Eye (tissue), 1 donor: Measurements from ENCODE around the gene NCKAP5.

ENCODE experiments used
- DNase-seq: peaks from one replicate; pipeline ENCODE4 v3.0.0-alpha.2; 2015

The NCKAP5 gene

DNA sequence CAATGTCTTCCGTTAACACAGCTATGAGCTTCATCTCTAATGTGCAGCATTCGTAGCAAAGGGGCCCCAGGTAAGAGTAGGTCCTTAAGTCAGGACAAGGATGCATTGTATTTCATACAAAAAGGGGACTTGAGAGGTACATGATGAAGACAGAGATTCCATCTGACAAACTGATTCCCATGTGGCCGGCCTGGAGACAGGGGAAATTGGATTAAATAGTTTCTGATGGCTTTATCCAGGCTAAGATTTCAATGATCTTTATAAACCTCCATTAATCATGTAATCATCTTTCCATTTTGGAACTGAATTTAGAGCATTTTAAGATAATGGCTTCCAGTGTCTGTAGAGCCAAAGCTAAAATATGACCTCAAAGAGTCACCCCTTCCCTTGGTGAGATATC is 111.3 kb downstream of the NCKAP5 start:
- no peak for DNase-seq

DNA sequence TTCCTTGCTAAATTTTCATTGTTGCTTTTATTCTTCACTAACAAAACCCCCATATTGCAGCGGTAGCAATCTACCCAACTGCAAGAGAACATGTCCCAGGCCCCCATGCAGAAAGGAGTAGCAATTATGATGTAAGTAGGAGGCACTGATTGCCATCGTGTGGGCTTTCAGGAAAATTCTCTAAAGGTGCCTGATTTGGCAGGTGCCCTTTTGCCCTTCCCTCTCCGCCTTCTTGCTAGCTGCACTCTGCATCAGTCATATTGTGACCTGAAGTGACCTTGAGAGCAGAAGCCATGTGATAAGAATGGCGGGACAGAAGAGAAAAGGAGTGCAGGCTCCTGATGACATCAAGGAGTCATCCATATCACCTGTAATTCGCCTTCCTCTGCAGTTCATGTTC is 112.1 kb downstream of the NCKAP5 start:
- no peak for DNase-seq

DNA sequence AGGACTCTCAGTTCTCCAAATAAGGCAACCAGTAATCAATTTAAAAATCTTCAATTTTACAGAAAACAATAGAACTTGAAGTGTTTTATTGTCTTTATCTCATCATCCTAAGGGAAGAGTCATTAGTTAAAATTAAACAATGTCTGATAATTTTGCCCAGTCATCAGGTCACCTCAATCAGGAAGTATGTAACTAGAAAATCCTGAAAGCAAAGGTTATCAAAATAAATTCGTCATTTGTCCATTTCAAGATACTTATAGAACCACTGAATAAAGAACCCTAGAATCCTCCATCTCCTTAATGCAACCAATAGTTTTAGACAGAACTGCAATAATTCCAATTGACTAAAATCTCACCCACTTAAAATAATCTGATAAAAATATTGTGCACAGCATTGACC is 115.2 kb downstream of the NCKAP5 start:
- DNase-seq: no peak

DNA sequence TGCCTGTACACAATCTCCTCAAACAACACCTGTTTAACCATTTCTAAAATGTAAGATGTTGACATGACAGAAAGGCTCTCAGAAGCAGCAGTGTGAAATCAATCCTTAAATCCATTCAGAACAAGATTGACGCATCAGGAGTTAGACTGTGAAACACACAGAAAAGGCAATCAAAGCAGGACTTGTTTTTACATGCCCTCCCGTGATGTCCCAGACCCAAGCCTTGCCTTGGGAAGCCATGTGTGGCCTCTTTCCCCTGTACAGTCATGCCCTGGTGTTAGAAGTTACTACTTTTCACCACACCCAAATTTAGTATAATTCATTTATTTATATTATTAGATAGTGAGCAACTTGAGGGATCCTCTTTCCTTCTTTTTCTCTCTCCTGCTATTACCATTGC is 115.7 kb downstream of the NCKAP5 start:
- DNase-seq: no peak

DNA sequence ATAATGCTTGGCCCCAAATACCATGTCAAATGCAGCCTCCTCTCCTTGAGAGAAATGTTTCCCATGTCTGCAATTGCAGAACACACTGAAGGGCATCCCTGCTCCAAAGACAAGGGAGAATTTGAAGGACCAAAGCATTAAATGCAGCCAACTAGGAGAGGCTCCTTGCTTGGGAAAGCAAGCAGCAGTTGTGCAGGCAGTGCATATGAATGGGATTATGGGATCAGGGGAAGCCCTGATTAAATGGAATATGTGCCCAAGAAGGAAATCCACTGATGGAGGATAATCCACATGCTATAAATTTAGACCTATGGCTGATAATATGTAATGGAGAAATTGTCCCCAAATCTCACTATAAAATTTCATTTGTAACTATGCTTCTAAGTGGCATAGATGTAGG is 116.1 kb downstream of the NCKAP5 start:
- DNase-seq: no peak

DNA sequence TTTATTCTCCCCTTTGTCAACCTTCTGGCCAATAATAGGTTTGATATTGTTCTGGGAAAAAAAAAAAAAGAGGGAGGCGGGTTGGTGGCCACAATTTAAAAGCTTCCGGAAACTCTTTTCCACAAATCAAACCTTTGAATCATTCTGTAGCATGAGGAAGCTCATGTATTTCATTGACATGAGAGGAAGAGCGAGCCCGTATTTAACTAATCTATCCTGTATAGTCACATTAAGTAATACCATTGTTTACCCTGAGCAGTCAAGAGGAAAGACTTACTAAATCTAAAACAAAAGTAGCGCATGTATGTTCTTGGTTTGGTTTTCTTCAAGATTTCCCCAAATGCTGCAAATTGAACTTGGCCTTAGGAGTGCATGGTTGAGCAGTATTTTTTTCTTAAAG is 120.1 kb downstream of the NCKAP5 start:
- no peak for DNase-seq

DNA sequence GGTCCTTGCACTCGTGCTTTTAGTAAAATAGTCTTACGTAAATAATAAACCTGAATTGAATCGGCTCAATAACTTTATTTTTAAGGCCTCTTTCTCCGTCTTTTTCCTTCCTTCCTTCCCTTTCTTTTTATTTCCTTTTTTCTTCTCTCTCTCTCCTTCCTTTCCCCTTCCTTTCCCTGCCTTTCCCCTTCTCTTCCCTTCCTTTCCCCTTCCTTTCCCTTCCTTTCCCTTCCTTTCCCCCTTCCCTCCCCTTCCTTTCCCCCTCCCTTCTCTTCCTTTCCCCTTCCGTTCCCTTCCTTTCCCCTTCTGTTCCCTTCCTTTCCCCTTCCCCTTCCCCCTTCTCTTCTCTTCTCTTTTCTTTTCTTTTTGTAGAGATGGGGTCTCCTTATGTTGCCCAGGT is 121.0 kb downstream of the NCKAP5 start:
- no peak for DNase-seq

DNA sequence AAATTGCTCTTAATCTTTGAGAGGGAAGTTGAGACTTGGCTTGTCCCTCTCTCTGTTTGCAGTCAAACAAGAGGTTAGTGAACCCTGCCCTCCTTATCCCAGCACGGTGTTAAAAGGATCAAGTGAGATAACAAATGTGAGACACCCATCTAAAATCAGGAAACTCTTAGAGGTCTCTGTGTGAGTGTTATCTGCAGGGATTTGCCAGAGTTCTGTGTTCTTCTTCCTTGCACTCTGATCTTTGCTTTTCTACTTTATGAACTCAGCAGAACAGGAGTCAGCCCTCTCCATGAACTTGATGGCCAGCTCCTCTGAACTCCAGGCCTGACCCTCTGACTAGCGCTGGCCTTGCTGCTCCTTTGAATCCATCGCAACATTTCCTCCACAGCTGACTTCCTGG is 123.8 kb downstream of the NCKAP5 start:
- no peak for DNase-seq

DNA sequence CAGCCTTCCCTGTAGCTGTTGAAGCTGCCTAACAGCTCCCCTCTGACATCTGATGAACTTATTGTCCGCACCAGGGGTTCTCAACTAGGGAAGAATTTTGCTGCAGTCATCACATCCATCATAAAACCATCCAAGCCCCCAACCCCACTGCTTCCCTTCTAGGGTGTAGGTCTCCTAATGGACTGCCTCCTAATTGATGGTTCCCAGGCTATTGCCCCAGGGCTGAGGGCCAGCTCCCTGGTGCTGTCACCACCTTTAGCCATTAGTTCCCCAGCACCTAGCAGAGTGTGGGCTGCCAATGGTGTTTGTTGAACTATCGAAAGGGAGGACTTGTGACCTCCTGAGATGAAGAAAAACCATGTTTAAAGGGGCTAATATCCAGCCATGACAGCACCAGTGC is 125.9 kb downstream of the NCKAP5 start:
- DNase-seq: no peak

DNA sequence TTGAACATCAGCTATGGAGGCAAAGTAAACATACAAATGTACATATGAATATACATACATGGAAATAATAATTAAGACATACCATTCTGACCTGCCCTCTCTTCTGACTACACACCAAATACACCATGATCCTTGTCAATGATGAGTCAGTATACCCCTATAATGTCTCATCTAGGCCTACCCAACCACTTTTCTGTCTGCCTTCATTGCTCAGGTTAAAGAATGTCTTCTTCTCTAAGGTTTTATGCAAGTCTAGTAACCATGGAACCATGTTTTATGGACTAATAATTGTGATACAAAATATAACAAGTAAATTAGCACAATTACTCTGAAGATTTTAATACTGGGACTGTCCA is 128.7 kb downstream of the NCKAP5 start:
- DNase-seq: no peak

DNA sequence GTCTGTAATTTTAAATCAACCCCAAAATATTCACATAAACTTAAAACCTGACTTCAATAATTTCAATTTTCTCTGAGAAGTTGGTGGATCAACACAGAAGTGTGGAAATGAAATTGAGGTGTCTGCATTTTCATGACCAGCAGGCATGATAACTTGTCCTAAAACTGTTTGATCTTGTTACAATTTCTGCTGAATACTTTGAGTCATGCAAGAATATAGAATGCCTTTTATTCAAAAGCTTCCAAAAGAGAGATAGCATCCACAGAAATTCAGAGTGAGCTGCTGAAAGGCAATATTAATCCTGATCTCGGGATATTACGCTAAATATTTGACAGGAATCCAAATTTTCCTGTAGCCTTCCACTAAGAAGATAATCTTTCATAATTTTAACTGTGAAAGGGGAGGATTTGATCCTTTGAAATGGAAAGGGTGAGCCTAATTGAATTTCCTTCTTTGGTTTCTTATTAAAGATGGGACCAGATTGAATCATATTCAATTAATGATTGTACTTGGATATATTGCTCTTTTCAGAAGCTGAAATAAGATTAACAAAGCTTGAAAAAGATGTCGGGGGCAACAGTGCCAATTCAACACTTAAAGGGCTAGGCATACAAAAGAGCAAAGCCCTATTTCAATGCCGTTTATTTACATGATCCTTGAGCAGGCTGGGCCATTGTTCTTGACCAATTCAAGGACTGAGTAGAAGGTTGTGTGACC is 129.3 kb downstream of the NCKAP5 start:
- no peak for DNase-seq

DNA sequence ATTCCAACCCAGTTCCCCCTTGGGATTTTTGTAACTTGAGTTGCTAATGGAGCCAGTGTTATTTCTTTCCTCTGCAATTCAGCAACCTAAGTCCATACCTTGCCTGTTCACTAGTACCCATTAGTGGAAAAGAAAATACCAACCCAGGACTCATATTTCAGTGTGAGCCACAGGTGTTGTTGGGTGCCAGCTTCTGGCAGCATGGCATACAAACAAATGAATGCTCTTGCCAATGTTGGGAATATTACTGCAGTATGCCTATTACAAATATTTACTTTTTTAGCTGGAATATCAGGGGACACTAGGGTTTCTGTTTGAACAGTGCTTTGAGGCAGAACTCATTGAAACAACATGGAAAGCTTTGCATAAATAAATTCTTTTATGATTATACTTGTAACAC is 130.2 kb downstream of the NCKAP5 start:
- no peak for DNase-seq

DNA sequence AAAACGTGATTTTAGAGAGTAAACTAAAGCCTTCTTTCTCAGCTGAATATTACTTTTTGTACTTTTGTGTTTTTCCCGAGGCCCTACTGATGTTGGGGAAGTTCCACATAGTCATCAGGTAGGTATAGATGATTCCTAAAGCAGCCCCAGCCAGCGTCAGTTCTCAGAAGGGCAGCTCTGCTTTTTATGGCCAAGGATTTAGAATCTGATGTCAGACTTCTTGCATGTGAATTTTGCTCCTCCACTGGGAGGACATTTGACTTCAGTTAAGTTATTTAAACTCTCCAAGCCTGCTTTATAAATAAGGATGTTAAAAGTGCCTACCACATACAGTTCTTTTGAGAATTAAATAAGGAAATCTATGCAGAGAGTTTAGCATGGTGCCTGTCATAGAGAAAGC is 130.8 kb downstream of the NCKAP5 start:
- no peak for DNase-seq

DNA sequence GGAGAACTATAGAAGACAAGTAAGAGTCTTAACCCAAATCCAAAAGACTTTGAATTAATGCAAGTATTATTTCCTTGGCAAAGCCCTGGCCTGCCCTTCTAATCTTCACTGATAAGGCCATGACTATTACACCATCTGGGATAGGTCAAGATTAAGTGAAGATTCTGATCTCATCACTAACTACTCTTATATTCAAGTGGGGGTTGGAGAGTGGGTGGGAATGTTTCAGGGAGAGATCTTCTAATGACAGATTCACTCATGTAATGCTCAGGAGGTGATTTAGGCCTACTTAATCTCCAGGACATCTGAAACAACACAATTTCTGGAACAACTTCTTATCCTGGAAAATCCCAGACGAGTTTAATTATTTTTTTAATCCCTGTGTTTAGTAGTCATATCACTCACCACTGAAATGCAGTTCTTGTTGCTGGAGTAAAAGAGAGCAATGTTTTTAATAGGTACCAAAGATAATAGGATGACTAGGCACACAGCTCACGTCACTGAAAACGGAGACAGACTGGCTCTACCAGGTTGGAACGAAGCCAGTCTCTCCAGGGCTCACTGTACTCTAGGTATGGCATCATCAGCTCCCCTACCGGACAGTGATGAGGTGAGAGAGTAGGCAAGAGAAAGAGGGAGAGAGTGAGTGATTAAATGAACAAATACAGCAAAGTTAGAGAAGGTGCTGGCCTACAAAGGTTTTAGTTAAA is 133.1 kb downstream of the NCKAP5 start:
- DNase-seq: no peak

DNA sequence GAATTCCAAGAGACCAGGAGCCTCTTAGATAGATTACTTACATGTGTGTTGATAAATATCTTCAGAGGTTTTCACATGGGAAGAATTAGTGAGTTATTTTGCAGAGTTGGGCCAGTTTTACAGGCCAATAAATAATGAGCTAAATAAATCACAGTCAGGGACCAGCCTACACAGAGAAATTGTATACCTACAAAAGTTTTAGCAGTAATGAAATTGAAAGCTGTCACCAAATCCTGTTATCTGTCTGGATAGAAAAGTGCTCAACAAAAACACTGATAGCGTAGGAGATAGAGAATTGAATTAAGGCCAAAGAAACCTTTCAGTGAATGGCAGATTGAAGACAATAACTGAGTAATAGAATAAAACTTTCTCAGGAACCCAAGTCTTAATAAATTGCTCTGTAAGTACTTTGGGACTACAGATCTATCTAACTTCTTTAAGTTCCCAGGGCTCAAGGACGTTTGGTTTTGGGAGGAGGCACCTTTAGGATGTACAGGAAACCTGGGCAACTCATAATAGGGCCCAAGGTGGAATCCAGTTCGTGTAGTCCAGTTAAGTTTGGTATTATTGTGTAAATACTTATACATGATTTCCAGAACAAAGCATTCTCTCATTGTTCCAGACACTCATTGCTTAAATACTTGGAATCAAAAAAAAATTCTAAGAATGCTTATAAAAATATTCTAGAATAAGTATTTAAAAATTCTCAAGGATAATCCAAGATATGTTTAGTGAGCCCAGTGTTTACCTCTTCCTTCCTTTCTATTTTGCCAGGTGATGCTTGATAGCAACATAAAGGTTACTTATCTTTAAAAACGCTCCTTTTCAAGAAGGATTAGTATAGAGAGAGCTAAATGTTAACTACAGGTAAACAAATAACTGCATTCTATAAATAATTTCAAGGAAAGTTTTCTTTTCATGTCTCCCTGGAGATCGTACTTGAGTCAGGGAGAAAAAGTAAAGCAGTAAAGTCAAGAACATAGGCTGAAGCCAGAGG is 134.5 kb downstream of the NCKAP5 start:
- DNase-seq: no peak

DNA sequence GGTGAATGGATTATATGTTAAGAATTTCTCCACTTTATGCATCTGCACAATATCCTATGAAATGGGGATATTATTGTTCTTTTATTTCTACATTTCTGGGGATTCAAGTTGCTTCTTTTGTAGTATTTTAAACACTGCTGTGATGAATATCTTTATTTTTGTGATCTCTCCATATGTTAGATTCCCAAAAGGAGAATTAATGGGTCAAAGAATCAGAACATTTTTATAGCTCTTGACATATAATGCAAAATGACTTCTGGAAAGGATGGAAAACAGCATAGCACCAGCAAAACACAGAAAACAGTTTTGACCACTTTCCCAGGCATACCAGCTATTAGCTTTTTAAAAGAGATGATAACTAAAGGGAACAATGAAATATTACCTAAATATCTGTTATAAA is 135.5 kb downstream of the NCKAP5 start:
- DNase-seq: no peak

DNA sequence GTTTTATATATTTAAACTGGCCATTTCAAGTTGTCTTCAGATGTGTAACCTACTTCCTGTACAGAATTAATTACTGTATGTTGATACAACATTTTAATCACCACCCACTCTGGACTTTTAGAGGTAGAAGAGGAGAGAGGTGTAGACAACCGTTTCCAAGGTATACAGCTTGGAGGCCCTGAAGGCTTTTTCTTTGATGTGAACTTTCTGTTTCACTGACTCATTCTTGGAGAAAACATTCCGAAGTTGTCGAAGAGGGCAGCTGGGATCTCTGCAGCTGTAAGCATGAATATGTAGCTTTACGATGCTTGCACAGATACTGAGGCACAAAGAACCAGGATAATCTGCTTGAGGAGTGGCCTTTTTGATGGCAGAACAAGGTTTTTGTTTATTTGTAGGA is 137.0 kb downstream of the NCKAP5 start:
- DNase-seq: no peak

DNA sequence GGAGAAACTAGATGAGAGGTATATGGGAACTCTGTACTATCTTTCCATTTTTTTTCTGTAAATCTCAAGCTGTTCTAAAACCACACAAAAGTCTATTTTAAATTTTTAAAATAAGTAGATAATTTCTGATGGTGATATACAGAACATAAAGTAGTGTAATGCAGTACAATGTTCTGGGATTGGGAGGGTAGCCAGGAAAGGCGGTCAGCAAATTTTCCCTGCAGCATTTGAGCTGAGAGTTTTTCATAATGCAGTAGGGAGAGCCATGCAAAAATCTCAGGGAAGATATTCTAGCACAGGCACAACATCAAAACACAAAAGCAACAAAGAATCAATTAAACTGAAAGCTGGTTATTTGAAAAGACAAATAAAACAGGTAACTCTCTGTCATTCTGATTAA is 141.5 kb downstream of the NCKAP5 start:
- DNase-seq: no peak

DNA sequence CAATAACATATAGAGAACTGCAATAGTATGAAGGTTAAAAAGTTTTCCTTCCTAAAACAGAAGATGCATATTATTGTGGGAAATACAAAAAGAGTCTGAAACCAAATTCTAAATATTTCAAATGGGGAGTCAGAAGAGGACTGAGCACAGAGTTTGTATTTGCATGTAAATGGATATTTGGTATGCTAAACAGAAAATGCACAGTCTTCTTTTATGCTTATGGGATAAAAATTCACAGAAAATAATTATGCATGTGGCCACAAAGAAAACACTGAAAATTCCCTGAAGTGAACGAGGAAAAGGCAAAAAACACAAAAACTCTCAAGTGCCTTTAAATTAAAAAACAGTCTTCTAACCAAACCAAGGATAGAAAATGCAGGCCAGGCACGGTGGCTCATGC is 142.7 kb downstream of the NCKAP5 start:
- DNase-seq: no peak

DNA sequence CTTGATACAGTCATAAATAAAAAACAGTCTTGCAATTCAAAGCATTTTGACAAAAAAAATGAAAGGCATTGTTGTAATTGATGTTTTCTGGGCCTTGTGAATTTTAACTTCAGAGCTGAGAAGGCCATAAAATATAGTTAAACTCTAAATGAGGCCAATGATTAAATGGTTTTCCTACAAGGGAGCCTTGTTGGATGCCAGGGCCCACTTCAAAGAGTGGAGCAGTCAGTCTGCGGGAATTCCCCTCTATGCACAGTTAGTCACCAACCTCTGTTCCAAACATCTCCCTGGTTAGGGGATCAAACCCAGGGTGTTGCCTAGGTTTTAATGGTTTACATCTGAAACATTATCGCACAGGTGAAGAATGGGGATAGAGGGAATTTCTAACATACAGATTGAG is 143.4 kb downstream of the NCKAP5 start:
- no peak for DNase-seq

DNA sequence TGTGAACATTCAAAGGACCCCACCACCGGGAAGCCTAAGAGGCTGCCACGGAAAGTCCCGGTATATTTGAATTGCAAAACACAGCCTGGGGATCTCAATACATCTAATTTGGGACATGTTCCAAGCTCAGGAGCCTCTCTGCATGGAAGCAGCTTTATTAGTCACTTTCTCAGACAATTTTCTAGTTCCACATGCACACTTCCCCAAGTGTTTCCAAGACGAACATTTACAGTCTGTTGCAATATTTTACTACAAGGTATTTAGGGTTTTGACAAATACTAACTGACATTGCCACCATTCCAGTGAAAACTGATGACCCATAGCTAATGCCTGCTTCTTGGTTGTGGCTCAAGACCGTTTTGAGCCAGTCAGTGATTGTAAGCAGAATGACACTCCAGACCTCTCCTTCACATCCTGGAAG is 145.3 kb downstream of the NCKAP5 start:
- DNase-seq: peak; percentile 83

DNA sequence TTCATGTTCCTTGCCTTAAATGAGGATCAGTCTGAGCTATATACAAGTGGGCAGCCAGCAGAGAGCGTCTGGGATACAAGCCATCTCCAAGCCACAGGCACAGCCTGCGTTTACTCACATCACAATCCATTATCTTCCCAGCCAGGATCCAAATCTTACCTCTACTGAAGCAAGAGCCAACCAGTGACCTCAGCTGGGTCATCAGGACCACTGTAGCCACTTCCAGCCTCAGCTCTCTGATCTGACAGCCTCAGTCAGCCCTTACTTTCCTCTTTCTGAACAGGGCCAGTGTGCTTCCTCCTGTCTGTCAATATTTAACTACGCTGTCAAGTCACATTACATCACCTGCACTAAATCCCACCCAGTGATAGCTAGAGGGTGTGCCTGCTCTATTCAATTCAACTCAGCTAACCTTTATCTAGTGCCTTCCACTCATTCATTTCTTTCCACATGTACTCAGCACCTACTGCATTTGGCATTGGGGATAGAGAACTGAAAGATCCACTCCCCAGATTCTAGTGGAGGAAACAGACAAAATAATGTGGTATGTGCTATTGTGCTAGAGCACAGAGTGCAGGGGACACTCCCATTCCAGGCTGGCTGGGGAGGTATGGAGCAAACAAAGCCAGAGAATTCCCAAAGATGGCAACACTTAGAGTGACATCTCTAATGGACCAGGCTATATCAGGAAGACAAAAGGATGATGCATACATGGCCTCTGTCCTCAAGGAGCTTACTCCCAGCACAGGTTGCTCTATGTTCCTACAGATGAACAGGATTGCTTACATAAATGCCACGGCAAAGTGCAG is 146.5 kb downstream of the NCKAP5 start:
- peak; percentile 95 for DNase-seq

DNA sequence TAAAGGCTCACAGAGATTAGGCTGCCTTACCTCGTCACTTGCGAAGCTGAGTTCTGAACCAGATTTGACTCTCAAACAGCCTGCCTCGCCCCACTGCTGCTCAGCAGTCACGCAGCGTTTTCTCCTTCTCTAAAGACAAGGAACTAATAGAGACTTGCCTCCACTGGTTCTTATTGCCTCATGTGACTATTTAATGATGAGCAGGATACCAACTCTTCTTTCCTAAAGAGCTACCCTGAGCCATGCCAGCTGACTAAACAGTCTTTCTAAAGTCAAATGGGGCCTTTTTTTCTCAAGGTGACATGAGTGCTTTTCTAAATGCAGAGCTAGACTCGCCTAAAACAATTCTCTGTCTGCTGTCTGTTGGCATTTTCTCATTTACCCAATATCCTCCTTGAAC is 147.5 kb downstream of the NCKAP5 start:
- peak; percentile 33 for DNase-seq
